Stimulated activated naive CD8-positive, alpha-beta T cell treated with anti-CD3 and anti-CD28 coated beads, Interleukin-15, Interleukin-2, amounts not matched to agents 100 ng/mL and 50 ng/mL, for 24 hours (primary cell): ENCODE measurements around the gene ATG16L1.

Source experiments
- H3K27ac Mint-ChIP-seq: one replicate; pipeline ENCODE4 v1.8.0; 2021; ENCODE audit warnings: mild to moderate bottlenecking, mixed read lengths
- H3K27me3 Mint-ChIP-seq: one replicate; pipeline ENCODE4 v1.8.0; 2021; ENCODE audit warnings: mixed read lengths
- H3K36me3 Mint-ChIP-seq: one replicate; pipeline ENCODE4 v1.8.0; 2021; ENCODE audit warnings: low read depth, mixed read lengths
- H3K4me1 Mint-ChIP-seq: one replicate; pipeline ENCODE4 v1.8.0; 2021; ENCODE audit warnings: low read depth, mixed read lengths
- H3K4me3 Mint-ChIP-seq: one replicate; pipeline ENCODE4 v1.8.0; 2021; ENCODE audit warnings: mild to moderate bottlenecking, mixed read lengths
- H3K9me3 Mint-ChIP-seq: one replicate; pipeline ENCODE4 v1.8.0; 2021; ENCODE audit warnings: mixed read lengths

The ATG16L1 gene

GRCh38 chr2:233336541-233336940 is 85.1 kb downstream of the ATG16L1 start:
- Mint-ChIP-seq H3K4me3 (no peak overlapping the region), H3K27ac (no peak overlapping the region), H3K9me3 (no peaks in the 10 kb centered on the region), H3K36me3 (no peaks in the 10 kb centered on the region), H3K4me1 (peaks cover 39% of the 10 kb centered on the region), H3K27me3 (no peaks in the 10 kb centered on the region)

- Mint-ChIP-seq H3K27ac (no peak overlapping the region), H3K4me3 (no peak overlapping the region), H3K9me3 (no peaks in the 10 kb centered on the region), H3K27me3 (no peaks in the 10 kb centered on the region), H3K4me1 (peaks cover 31% of the 10 kb centered on the region), H3K36me3 (no peaks in the 10 kb centered on the region)
Measured at GRCh38 chr2:233338046-233338445, 86.6 kb downstream of the ATG16L1 start.

GRCh38 chr2:233338812-233339368 is 87.4 kb downstream of the ATG16L1 start:
- H3K4me1 Mint-ChIP-seq: peaks cover 26% of the 10 kb centered on the region
- H3K4me3 Mint-ChIP-seq: no peak overlapping the region
- no peak overlapping the region for H3K27ac Mint-ChIP-seq
- H3K27me3 Mint-ChIP-seq: no peaks in the 10 kb centered on the region
- no peaks in the 10 kb centered on the region for H3K36me3 Mint-ChIP-seq
- no peaks in the 10 kb centered on the region for H3K9me3 Mint-ChIP-seq

- H3K4me3 Mint-ChIP-seq: no peak overlapping the region
- H3K4me1 Mint-ChIP-seq: peaks cover 21% of the 10 kb centered on the region
- H3K9me3 Mint-ChIP-seq: no peaks in the 10 kb centered on the region
- H3K27ac Mint-ChIP-seq: no peak overlapping the region
- no peaks in the 10 kb centered on the region for H3K27me3 Mint-ChIP-seq
- H3K36me3 Mint-ChIP-seq: no peaks in the 10 kb centered on the region
Measured at GRCh38 chr2:233339427-233339826, 88.0 kb downstream of the ATG16L1 start.

- Mint-ChIP-seq H3K27me3 (no peaks in the 10 kb centered on the region), H3K4me3 (no peak overlapping the region), H3K9me3 (no peaks in the 10 kb centered on the region), H3K36me3 (no peaks in the 10 kb centered on the region), H3K4me1 (peaks cover 10% of the 10 kb centered on the region), H3K27ac (no peak overlapping the region)
Measured at GRCh38 chr2:233341296-233341695, 89.8 kb downstream of the ATG16L1 start.

- Mint-ChIP-seq H3K9me3 (no peaks in the 10 kb centered on the region), H3K27me3 (no peaks in the 10 kb centered on the region), H3K36me3 (no peaks in the 10 kb centered on the region), H3K4me1 (peaks cover 13% of the 10 kb centered on the region), H3K27ac (peak overlapping the region; percentile 31), H3K4me3 (no peak overlapping the region)
Measured at GRCh38 chr2:233342301-233342700, 90.8 kb downstream of the ATG16L1 start.

GRCh38 chr2:233343171-233343705 is 91.8 kb downstream of the ATG16L1 start:
- Mint-ChIP-seq H3K27ac (no peak overlapping the region), H3K4me1 (peaks cover 15% of the 10 kb centered on the region)

More at GRCh38 chr2:233343171-233343705, 91.8 kb downstream of the ATG16L1 start:
- Mint-ChIP-seq H3K27me3 (no peaks in the 10 kb centered on the region), H3K9me3 (no peaks in the 10 kb centered on the region), H3K36me3 (no peaks in the 10 kb centered on the region), H3K4me3 (no peak overlapping the region)
